Neural cell (in vitro differentiated cells): ENCODE measurements around the gene MLKL. TPM values are rescaled to one million over a fixed set of nuclear protein-coding genes. Genes with fewer than 3 reads are reported as not detected.

Experiments used
- H2AFZ ChIP-seq: fragments of 200-600, 300-800 bp; sonication (generic), shearing (Covaris generic); 2 replicates; pipeline ENCODE4 v1.6.0; 2014; ENCODE audit warnings: low read depth, mild to moderate bottlenecking, antibody characterized with exemption, low read length, moderate library complexity
- H3F3A ChIP-seq: fragments of 200-600 bp; shearing (Covaris generic); 2 replicates; pipeline ENCODE4 v1.6.1; 2016; ENCODE audit warnings: mild to moderate bottlenecking, moderate library complexity, mixed read lengths, antibody characterized with exemption, low read length; ENCODE audit not compliant: insufficient read depth, poor library complexity, severe bottlenecking
- H3K27ac ChIP-seq: fragments of 200-600, 300-800 bp; sonication (generic), shearing (Covaris generic); 2 replicates; pipeline ENCODE4 v1.5.1; 2014; ENCODE audit warnings: mild to moderate bottlenecking, low read length, moderate library complexity
- H3K27me3 ChIP-seq: fragments of 300-800, 200-600 bp; sonication (generic), shearing (Covaris generic); 2 replicates; pipeline ENCODE4 v1.6.0; 2014; ENCODE audit warnings: mild to moderate bottlenecking, low read depth, low read length, moderate library complexity; ENCODE audit not compliant: insufficient read depth
- H3K36me3 ChIP-seq: fragments of 300-800, 200-600 bp; sonication (generic), shearing (Covaris generic); 2 replicates; pipeline ENCODE4 v1.5.1; 2014; ENCODE audit warnings: mild to moderate bottlenecking, antibody characterized with exemption, low read length, moderate library complexity; ENCODE audit not compliant: insufficient read depth
- H3K4me2 ChIP-seq: fragments of 300-800, 200-600 bp; sonication (generic), shearing (Covaris generic); 2 replicates; pipeline ENCODE4 v1.6.0; 2014; ENCODE audit warnings: mild to moderate bottlenecking, low read length
- H3K4me3 ChIP-seq: fragments of 300-800, 200-600 bp; sonication (generic), shearing (Covaris generic); 2 replicates; pipeline ENCODE4 v1.5.1; 2014; ENCODE audit warnings: mild to moderate bottlenecking, low read length, moderate library complexity
- H3K79me2 ChIP-seq: fragments of 200-600 bp; shearing (Covaris generic); replicated peaks from 2 replicates; pipeline ENCODE4 v1.6.0; 2014; ENCODE audit warnings: mild to moderate bottlenecking, low read length, moderate library complexity; ENCODE audit not compliant: insufficient read depth
- H3K9ac ChIP-seq: fragments of 300-800, 200-600 bp; sonication (generic), shearing (Covaris generic); 2 replicates; pipeline ENCODE4 v1.6.1; 2016; ENCODE audit warnings: mild to moderate bottlenecking, low read length, mixed read lengths
- H3K9me2 ChIP-seq: fragments of 200-600 bp; shearing (Covaris generic); 2 replicates; pipeline ENCODE4 v1.6.1; 2016; ENCODE audit warnings: mild to moderate bottlenecking, low read length, mixed read lengths; ENCODE audit not compliant: insufficient read depth
- H3K9me3 ChIP-seq: fragments of 200-600, 300-800 bp; sonication (generic), shearing (Covaris generic); 2 replicates; pipeline ENCODE4 v1.6.1; 2016; ENCODE audit warnings: mild to moderate bottlenecking, mixed run types, low read length, moderate library complexity, mixed read lengths
- H4K20me1 ChIP-seq: fragments of 200-600 bp; shearing (Covaris generic); 2 replicates; pipeline ENCODE4 v1.6.1; 2016; ENCODE audit warnings: mild to moderate bottlenecking, mixed run types; ENCODE audit not compliant: insufficient read depth
- CTCF ChIP-seq: fragments of 450-650 bp; IDR thresholded peaks from 2 replicates; pipeline ENCODE4 v1.5.1; 2014; ENCODE audit warnings: antibody characterized with exemption, mild to moderate bottlenecking, moderate library complexity; ENCODE audit not compliant: poor library complexity, severe bottlenecking
- EP300 ChIP-seq: fragments of 450-650 bp; conservative IDR thresholded peaks from 2 replicates; pipeline ENCODE4 v1.6.1; 2014; ENCODE audit warnings: antibody characterized with exemption, mild to moderate bottlenecking, moderate library complexity; ENCODE audit not compliant: poor library complexity, severe bottlenecking
- EZH2 ChIP-seq: fragments of 200-600, 300-800 bp; shearing (Covaris generic), sonication (generic); IDR thresholded peaks from 2 replicates; pipeline ENCODE4 v1.6.1; 2014; ENCODE audit warnings: antibody characterized with exemption, low read length, borderline replicate concordance, mild to moderate bottlenecking; ENCODE audit not compliant: insufficient read depth, poor library complexity, severe bottlenecking
- MXI1 ChIP-seq: fragments of 450-650 bp; conservative IDR thresholded peaks from 2 replicates; pipeline ENCODE4 v1.6.1; 2014; ENCODE audit warnings: antibody characterized with exemption, mild to moderate bottlenecking; ENCODE audit not compliant: poor library complexity, severe bottlenecking
- POLR2AphosphoS5 ChIP-seq: IDR thresholded peaks from 2 replicates; pipeline ENCODE4 v1.6.1; 2012
- RAD21 ChIP-seq: fragments of 450-650 bp; conservative IDR thresholded peaks from 2 replicates; pipeline ENCODE4 v1.6.1; 2014; ENCODE audit warnings: antibody characterized with exemption, mild to moderate bottlenecking, moderate library complexity
- REST ChIP-seq: IDR thresholded peaks from 2 replicates; pipeline ENCODE4 v1.6.1; 2012; ENCODE audit warnings: borderline replicate concordance
- SMC3 ChIP-seq: fragments of 450-650 bp; conservative IDR thresholded peaks from 2 replicates; pipeline ENCODE4 v1.6.1; 2014; ENCODE audit warnings: antibody characterized with exemption, mild to moderate bottlenecking, moderate library complexity; ENCODE audit not compliant: poor library complexity
- TAF1 ChIP-seq: IDR thresholded peaks from 2 replicates; pipeline ENCODE4 v1.6.1; 2012; ENCODE audit warnings: low read depth
- polyA plus RNA-seq: library from polyadenylated mRNA; depleted of rRNA; stranded (reverse); fragments of >200 nt; gene quantifications from 2 replicates; pipeline ENCODE4 v1.2.3, GENCODE V29; 2014

MLKL gene
- polyA plus RNA-seq, 1 donor from 2014 or later = not detected

- TF ChIP-seq CTCF = no peak
- TF ChIP-seq TAF1 = no peak
- no peak for TF ChIP-seq POLR2AphosphoS5
- no peak for TF ChIP-seq REST
- TF ChIP-seq EZH2 = no peak
- Histone ChIP-seq H3K27me3 (no peaks in the 10 kb centered on the region), H3K4me3 (no peak overlapping the region), H2AFZ (no peak overlapping the region), H3K27ac (no peak overlapping the region), H3K9ac (no peak overlapping the region), H3F3A (no peaks in the 10 kb centered on the region), H3K9me3 (no peaks in the 10 kb centered on the region), H3K4me2 (no peak overlapping the region), H3K36me3 (no peaks in the 10 kb centered on the region), H4K20me1 (no peaks in the 10 kb centered on the region), H3K9me2 (no peaks in the 10 kb centered on the region), H3K79me2 (no peaks in the 10 kb centered on the region)
Observed at GRCh38 chr16:74748616-74749026, 48.0 kb upstream of the MLKL start.

GRCh38 chr16:74747716-74748615, 47.3 kb upstream of the MLKL start:
- H3K4me2 ChIP-seq = no peak overlapping the region
- no peaks in the 10 kb centered on the region for H3K79me2 ChIP-seq
- no peak overlapping the region for H3K9ac ChIP-seq
- H4K20me1 ChIP-seq = no peaks in the 10 kb centered on the region
- H3K27me3 ChIP-seq = no peaks in the 10 kb centered on the region
- no peak overlapping the region for H2AFZ ChIP-seq
- no peaks in the 10 kb centered on the region for H3K36me3 ChIP-seq
- no peak overlapping the region for H3K27ac ChIP-seq
- TF ChIP-seq REST (no peak), CTCF (no peak), EP300 (no peak), MXI1 (no peak), RAD21 (no peak), TAF1 (no peak), EZH2 (no peak), SMC3 (no peak), POLR2AphosphoS5 (no peak)
- H3K4me3 ChIP-seq = no peak overlapping the region
- no peaks in the 10 kb centered on the region for H3K9me3 ChIP-seq
- no peaks in the 10 kb centered on the region for H3F3A ChIP-seq
- H3K9me2 ChIP-seq = no peaks in the 10 kb centered on the region
